ENCODE measurements around the gene NOC3L. TPM values are rescaled to one million over a fixed set of nuclear protein-coding genes. Genes with fewer than 3 reads are reported as not detected.

Gene NOC3L
- total RNA-seq, 2 donors from 2014 or later = 15.6 to 15.8 TPM

DNA sequence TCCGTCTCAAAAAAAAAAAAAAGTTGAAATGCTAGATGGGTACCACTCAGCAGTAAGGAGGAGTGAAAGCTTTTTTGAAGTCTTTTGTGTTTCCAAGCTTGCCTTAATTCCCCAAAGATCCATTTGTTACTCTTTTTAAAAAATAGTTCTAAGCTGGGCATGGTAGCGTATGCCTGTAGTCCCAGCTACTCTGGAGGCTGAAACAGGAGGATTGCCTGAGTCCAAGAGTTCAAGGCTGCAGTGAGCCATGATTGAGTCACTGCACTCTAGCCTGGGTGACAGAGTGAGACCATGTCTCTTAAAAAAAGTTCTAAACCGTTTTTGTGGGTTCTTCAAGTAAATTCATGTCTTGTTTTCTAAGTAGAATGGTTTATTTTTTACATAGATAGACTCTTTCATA is 44.9 kb upstream of the NOC3L start:
- no peaks in the 10 kb centered on the region for H3K27me3 ChIP-seq (replicated peaks; ENCODE audit: insufficient read depth)
- no peaks in the 10 kb centered on the region for H3K36me3 ChIP-seq
- H3K9me3 ChIP-seq = no peaks in the 10 kb centered on the region
- H3K27ac ChIP-seq = no peak overlapping the region
- H3K4me1 ChIP-seq (replicated peaks) = no peaks in the 10 kb centered on the region
- DNase-seq (ENCODE audit: low spot score) = no peak
- TF ChIP-seq, protein P1, sequence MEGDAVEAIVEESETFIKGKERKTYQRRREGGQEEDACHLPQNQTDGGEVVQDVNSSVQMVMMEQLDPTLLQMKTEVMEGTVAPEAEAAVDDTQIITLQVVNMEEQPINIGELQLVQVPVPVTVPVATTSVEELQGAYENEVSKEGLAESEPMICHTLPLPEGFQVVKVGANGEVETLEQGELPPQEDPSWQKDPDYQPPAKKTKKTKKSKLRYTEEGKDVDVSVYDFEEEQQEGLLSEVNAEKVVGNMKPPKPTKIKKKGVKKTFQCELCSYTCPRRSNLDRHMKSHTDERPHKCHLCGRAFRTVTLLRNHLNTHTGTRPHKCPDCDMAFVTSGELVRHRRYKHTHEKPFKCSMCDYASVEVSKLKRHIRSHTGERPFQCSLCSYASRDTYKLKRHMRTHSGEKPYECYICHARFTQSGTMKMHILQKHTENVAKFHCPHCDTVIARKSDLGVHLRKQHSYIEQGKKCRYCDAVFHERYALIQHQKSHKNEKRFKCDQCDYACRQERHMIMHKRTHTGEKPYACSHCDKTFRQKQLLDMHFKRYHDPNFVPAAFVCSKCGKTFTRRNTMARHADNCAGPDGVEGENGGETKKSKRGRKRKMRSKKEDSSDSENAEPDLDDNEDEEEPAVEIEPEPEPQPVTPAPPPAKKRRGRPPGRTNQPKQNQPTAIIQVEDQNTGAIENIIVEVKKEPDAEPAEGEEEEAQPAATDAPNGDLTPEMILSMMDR (IDR thresholded peaks at IDR 0.05) = no peak
- TF ChIP-seq POLR2AphosphoS5 (IDR thresholded peaks at IDR 0.05) (no peak), POLR2A (IDR thresholded peaks at IDR 0.05) (no peak)
- WGBS = 83% methylated on average over 3 of the region's 3 CpGs
- no peak overlapping the region for H3K4me3 ChIP-seq
- intact Hi-C loops (cut with DNase I) = no loop called here

DNA sequence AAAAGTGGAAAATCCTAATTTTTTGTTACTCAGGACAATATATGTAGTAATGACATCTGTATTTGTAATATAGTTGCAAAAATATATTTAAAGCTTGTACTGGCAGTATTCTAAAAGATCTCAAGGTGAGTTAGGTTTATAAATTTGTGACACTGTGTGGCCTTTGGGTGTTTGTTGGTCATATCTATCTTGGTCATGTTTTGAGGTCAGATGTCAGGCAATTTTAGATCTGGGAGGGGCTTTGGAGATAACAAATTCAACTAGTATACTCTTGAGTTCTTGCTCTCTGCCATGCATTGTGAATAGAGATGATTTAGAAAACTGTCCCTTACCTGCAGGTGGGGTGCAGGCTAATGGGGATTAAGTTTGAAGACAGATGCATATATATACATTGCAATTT is 42.7 kb upstream of the NOC3L start:
- Histone ChIP-seq H3K9me3 (no peaks in the 10 kb centered on the region), H3K36me3 (no peaks in the 10 kb centered on the region), H3K27me3 (replicated peaks; ENCODE audit: insufficient read depth) (no peaks in the 10 kb centered on the region), H3K4me1 (replicated peaks) (no peaks in the 10 kb centered on the region), H3K27ac (no peak overlapping the region), H3K4me3 (no peak overlapping the region)
- intact Hi-C loops (cut with DNase I) = no loop called here
- no peak for DNase-seq (ENCODE audit: low spot score)
- TF ChIP-seq POLR2A (IDR thresholded peaks at IDR 0.05) = no peak
- no peak for TF ChIP-seq POLR2AphosphoS5 (IDR thresholded peaks at IDR 0.05)

DNA sequence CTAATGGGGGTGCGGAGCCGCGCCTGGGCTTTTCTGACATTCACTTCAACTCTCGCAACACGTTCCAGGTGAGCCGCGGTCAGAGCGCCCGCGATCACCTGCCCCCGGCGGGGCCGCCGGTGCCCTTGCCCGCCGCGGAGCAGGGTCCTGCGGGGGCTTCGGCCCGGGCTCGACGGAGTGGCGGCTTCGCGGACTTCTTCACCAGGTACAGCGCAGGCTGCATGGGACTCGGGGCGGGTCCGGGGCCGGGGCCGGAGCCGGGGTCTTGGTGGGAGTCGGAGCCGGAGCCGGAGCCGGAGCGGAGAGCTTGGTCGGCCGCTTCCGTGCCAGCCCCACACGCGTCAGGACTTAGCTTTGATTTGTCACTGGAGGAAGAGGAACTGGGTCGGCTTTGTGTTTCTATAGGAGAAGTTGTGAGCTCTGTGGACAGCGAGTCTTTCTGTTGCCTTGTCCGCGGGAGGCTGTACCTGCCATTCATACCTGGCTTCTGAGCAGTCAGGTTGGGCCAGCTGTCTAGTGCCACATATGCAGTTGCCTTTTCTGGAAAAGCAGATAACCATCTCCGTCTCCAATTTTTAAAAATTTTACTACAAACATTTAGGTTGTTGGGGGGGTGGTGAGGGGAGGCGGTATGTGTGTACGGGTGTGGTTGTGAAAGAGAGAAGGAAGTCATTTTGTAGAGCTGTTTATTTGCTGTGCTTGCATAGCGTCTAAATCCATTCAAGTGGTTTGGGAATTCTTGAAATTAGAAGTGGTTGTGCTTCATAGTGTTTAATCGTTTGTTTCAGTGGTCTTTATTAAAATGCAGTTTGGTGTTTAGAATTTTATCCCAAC is 40.9 kb upstream of the NOC3L start:
- Histone ChIP-seq H3K9me3 (no peaks in the 10 kb centered on the region), H3K36me3 (no peaks in the 10 kb centered on the region), H3K4me1 (replicated peaks) (no peaks in the 10 kb centered on the region), H3K27me3 (replicated peaks; ENCODE audit: insufficient read depth) (no peaks in the 10 kb centered on the region), H3K4me3 (peak overlapping the region; percentile 77 to 81), H3K27ac (peak overlapping the region; percentile 95 to 97)
- TF ChIP-seq POLR2A (IDR thresholded peaks at IDR 0.05) = peak; percentile 63
- TF ChIP-seq, protein P1 (IDR thresholded peaks at IDR 0.05) = no peak
- peak; percentile 32 for TF ChIP-seq POLR2AphosphoS5 (IDR thresholded peaks at IDR 0.05)
- intact Hi-C loops (cut with DNase I) = loop anchor here (2.0 kb wide), 1 partner anchor 43 kb away; no protein-coding TSS in a partner anchor
- DNase-seq (ENCODE audit: low spot score) = peak; percentile 70
- 1% methylated on average over 45 of the region's 51 CpGs for WGBS

DNA sequence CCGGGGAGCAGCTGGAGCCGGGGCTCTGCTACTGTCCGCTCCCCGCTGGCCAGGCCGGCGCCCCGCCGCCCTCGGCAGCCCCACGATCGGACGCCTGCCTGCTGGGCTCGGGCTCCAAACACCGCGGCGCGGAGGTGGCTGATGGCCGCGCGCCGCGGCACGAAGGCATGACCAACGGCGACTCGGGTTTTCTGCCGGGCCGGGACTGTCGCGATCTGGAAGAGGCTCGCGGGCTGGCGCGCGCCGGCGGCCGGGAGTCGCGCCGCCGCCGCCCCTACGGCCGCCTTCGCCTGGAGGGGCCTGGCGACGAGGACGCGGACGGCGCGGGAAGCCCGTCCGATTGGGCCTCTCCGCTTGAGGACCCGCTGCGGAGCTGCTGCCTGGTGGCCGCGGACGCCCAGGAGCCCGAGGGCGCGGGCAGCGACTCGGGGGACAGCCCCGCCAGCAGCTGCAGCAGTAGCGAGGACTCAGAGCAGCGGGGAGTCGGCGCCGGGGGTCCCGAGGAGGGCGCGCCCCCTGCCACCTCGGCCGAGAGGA is 40.2 kb upstream of the NOC3L start:
- DNase-seq (ENCODE audit: low spot score) = no peak
- no peaks in the 10 kb centered on the region for H3K36me3 ChIP-seq
- intact Hi-C loops (cut with DNase I) = loop anchor here (2.0 kb wide), 1 partner anchor 42 kb away; no protein-coding TSS in a partner anchor
- WGBS = 1% methylated on average over 73 of the region's 77 CpGs
- peak overlapping the region; percentile 77 to 81 for H3K4me3 ChIP-seq
- H3K9me3 ChIP-seq = no peaks in the 10 kb centered on the region
- H3K4me1 ChIP-seq (replicated peaks) = no peaks in the 10 kb centered on the region
- TF ChIP-seq, protein P1 (IDR thresholded peaks at IDR 0.05) = no peak
- TF ChIP-seq POLR2AphosphoS5 (IDR thresholded peaks at IDR 0.05) (no peak), POLR2A (IDR thresholded peaks at IDR 0.05) (no peak)
- no peaks in the 10 kb centered on the region for H3K27me3 ChIP-seq (replicated peaks; ENCODE audit: insufficient read depth)
- H3K27ac ChIP-seq = peak overlapping the region; percentile 95 to 97

DNA sequence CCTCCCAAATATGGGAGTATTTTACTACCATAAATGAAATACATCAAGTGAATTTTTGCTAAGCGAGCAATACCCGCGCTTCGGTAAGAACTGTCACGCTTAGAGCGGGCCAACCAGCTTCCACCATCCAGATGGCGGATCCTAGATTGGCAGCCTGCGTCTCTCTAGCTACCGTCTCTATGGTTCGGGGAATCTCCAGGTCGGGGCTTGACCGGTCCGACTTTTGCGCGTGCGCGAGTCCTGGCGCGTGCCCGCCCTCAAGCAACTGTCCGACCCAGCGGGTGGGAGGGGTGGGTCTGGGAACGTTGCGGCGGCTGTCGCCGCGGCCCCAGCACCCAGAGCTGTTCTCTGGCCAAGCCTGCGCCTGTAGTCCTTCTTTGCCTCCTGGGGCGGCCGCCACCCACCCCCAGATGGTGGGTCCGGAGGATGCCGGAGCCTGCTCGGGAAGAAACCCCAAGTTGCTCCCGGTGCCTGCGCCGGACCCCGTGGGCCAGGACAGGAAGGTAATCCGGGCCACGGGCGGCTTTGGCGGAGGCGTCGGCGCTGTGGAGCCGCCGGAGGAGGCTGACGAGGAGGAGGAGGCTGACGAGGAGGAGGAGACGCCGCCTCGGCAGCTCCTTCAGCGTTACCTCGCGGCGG is 39.6 kb upstream of the NOC3L start, which contains the start of gene TBC1D12:
Gene TBC1D12 (plus strand): TSS at position 338 of the 639 bp plus-strand sequence. CDS start 73 bp downstream, at position 411.
- peak within 1 kb of the TSS; percentile 77 to 81 for H3K4me3 ChIP-seq
- no peaks in the 10 kb centered on the region for H3K27me3 ChIP-seq (replicated peaks; ENCODE audit: insufficient read depth)
- 0% methylated on average over 54 of the region's 56 CpGs for WGBS
- peak within 1 kb of the TSS; percentile 95 to 97 for H3K27ac ChIP-seq
- DNase-seq (ENCODE audit: low spot score) = peak; percentile 95
- H3K4me1 ChIP-seq (replicated peaks) = no peaks in the 10 kb centered on the region
- no peaks in the 10 kb centered on the region for H3K9me3 ChIP-seq
- H3K36me3 ChIP-seq = no peaks in the 10 kb centered on the region
- TF ChIP-seq, protein P1 (IDR thresholded peaks at IDR 0.05) = peak in 1 of 4 experiments; percentile 4
- TF ChIP-seq POLR2A (IDR thresholded peaks at IDR 0.05) (peak; percentile 77), POLR2AphosphoS5 (IDR thresholded peaks at IDR 0.05) (peak; percentile 88)
- intact Hi-C loops (cut with DNase I) = loop anchor here (2.0 kb wide), 1 partner anchor 42 kb away; no protein-coding TSS in a partner anchor

All from prostate gland (tissue), 2 donors.